DOHH2 (cell line): Measurements from ENCODE around the gene PGBD5.

Source experiments
- H3F3A ChIP-seq: fragments of 200-600 bp; sonication (generic), shearing (Covaris generic); 2 replicates; pipeline ENCODE4 v1.6.0; 2016; ENCODE audit warnings: antibody characterized with exemption, mild to moderate bottlenecking; ENCODE audit not compliant: control insufficient read depth, insufficient read depth
- H3K27ac ChIP-seq: fragments of 200-600 bp; sonication (generic); 2 replicates; pipeline ENCODE4 v1.5.1; 2014; ENCODE audit warnings: low read depth, mild to moderate bottlenecking, low read length, moderate library complexity
- H3K27me3 ChIP-seq: fragments of 200-600 bp; sonication (generic); 2 replicates; pipeline ENCODE4 v1.6.1; 2014; ENCODE audit warnings: mild to moderate bottlenecking, low read length, mixed read lengths; ENCODE audit not compliant: control insufficient read depth
- H3K36me3 ChIP-seq: fragments of 200-600 bp; sonication (generic); 2 replicates; pipeline ENCODE4 v1.6.1; 2014; ENCODE audit warnings: mild to moderate bottlenecking, low read length, moderate library complexity, mixed read lengths; ENCODE audit not compliant: control insufficient read depth
- H3K4me1 ChIP-seq: fragments of 200-600 bp; sonication (generic); 2 replicates; pipeline ENCODE4 v1.6.1; 2014; ENCODE audit warnings: mild to moderate bottlenecking, low read length, mixed read lengths; ENCODE audit not compliant: control insufficient read depth
- H3K4me2 ChIP-seq: fragments of 200-600 bp; sonication (generic); 2 replicates; pipeline ENCODE4 v1.6.0; 2014; ENCODE audit warnings: mild to moderate bottlenecking, low read length, moderate library complexity
- H3K4me3 ChIP-seq: fragments of 200-600 bp; sonication (generic); 2 replicates; pipeline ENCODE4 v1.5.1; 2014; ENCODE audit warnings: mild to moderate bottlenecking, low read length, mixed read lengths
- H3K79me2 ChIP-seq: fragments of 200-600 bp; sonication (generic); 2 replicates; pipeline ENCODE4 v1.6.1; 2014; ENCODE audit warnings: mild to moderate bottlenecking, low read length, mixed read lengths; ENCODE audit not compliant: control insufficient read depth
- H3K9me2 ChIP-seq: fragments of 200-600 bp; sonication (generic); replicated peaks from 2 replicates; pipeline ENCODE4 v1.6.1; 2014; ENCODE audit warnings: mild to moderate bottlenecking, low read length, mixed read lengths; ENCODE audit not compliant: control insufficient read depth
- H3K9me3 ChIP-seq: fragments of 200-600 bp; sonication (generic); 2 replicates; pipeline ENCODE4 v1.6.1; 2014; ENCODE audit warnings: antibody characterized with exemption, low read length, mixed read lengths; ENCODE audit not compliant: control insufficient read depth, insufficient read depth
- H4K20me1 ChIP-seq: fragments of 200-600 bp; sonication (generic); 2 replicates; pipeline ENCODE4 v1.6.0; 2014; ENCODE audit warnings: low read depth, mild to moderate bottlenecking, antibody characterized with exemption, low read length, moderate library complexity; ENCODE audit not compliant: control insufficient read depth, insufficient read depth
- CTCF ChIP-seq: fragments of 200-600 bp; sonication (generic); IDR thresholded peaks from one replicate; pipeline ENCODE4 v1.5.1; 2014; ENCODE audit warnings: antibody characterized with exemption, mild to moderate bottlenecking, low read depth, low read length; ENCODE audit not compliant: poor library complexity, severe bottlenecking
- EZH2phosphoT487 ChIP-seq: fragments of 200-600 bp; sonication (generic); IDR thresholded peaks from 2 replicates; pipeline ENCODE4 v1.6.1; 2017; ENCODE audit warnings: borderline replicate concordance, mild to moderate bottlenecking, antibody characterized with exemption, low read length, moderate library complexity, mixed read lengths

PGBD5 gene

GRCh38 chr1:230310381-230311163 is 115.6 kb downstream of the PGBD5 start:
- H3K4me2 ChIP-seq, result no peak overlapping the region
- H3F3A ChIP-seq, result no peaks in the 10 kb centered on the region

DNA sequence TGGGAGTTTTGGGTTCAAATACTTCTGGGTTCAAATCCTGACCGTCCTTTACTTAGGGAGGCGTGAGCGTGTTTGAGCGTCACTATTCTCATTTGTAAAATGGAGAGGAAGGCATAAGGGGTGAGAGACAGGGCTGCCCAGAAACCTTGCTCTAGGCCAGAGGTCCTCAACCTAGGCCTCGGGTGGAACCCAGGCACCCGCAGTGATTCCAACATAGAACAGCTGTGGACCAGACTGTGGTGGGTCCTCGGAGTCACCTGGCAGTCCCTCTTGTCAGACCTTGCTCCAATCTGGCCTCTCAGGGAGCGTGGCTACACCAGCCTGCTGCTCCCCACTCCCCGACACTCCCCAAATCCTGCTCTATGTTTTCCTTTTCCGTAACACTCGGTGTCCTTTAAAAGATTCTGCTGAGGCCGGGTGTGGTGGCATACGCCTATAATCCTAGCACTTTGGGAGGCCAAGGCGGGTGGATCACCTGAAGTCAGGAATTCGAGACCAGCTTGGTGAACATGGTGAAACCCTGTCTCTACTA is 116.4 kb downstream of the PGBD5 start:
- peaks cover 7% of the 10 kb centered on the region for H3K4me1 ChIP-seq
- H3K36me3 ChIP-seq, result no peaks in the 10 kb centered on the region
- H3F3A ChIP-seq, result no peaks in the 10 kb centered on the region
- no peak overlapping the region for H3K27ac ChIP-seq
- no peaks in the 10 kb centered on the region for H3K27me3 ChIP-seq
- no peak overlapping the region for H3K4me3 ChIP-seq
- no peaks in the 10 kb centered on the region for H3K9me2 ChIP-seq
- no peaks in the 10 kb centered on the region for H3K9me3 ChIP-seq
- no peaks in the 10 kb centered on the region for H3K79me2 ChIP-seq
- no peak overlapping the region for H3K4me2 ChIP-seq
- no peaks in the 10 kb centered on the region for H4K20me1 ChIP-seq
- TF ChIP-seq EZH2phosphoT487, result no peak
- TF ChIP-seq CTCF, result no peak

More at GRCh38 chr1:230310381-230311163, 115.6 kb downstream of the PGBD5 start:
- Histone ChIP-seq H3K27ac (no peak overlapping the region), H3K9me3 (no peaks in the 10 kb centered on the region), H3K36me3 (no peaks in the 10 kb centered on the region), H3K9me2 (no peaks in the 10 kb centered on the region), H3K4me1 (peaks cover 7% of the 10 kb centered on the region), H3K27me3 (no peaks in the 10 kb centered on the region), H3K4me3 (no peak overlapping the region), H3K79me2 (no peaks in the 10 kb centered on the region), H4K20me1 (no peaks in the 10 kb centered on the region)
- peak; percentile 94 for TF ChIP-seq CTCF
- TF ChIP-seq EZH2phosphoT487, result no peak

- no peak overlapping the region for H3K27ac ChIP-seq
- H3K4me1 ChIP-seq, result peaks cover 7% of the 10 kb centered on the region
- H4K20me1 ChIP-seq, result no peaks in the 10 kb centered on the region
- H3K9me2 ChIP-seq, result no peaks in the 10 kb centered on the region
- H3K4me3 ChIP-seq, result no peak overlapping the region
- no peaks in the 10 kb centered on the region for H3K79me2 ChIP-seq
- no peaks in the 10 kb centered on the region for H3F3A ChIP-seq
- no peaks in the 10 kb centered on the region for H3K9me3 ChIP-seq
- H3K27me3 ChIP-seq, result no peaks in the 10 kb centered on the region
- H3K36me3 ChIP-seq, result no peaks in the 10 kb centered on the region
- TF ChIP-seq CTCF (no peak), EZH2phosphoT487 (no peak)
- no peak overlapping the region for H3K4me2 ChIP-seq
These were observed 117.3 kb downstream of the PGBD5 start for GRCh38 chr1:230308821-230309220.
